Naive thymus-derived CD8-positive, alpha-beta T cell (primary cell): ENCODE measurements around the gene ALPK3. TPM values are rescaled to one million over a fixed set of nuclear protein-coding genes. Genes with fewer than 3 reads are reported as not detected.

Experiments
- ATAC-seq, 2 donors: fragments of 150-1000 bp; cut with Tn5 transposase in 1 of 2; sonication (Bioruptor Pico), chemical (Tn5 transposase) in 1 of 2; 1 replicate in 1 of 2; 2 replicates in 1 of 2; pipeline ENCODE4 v1.10.0; 2021; ENCODE audit warnings: mild to moderate bottlenecking in 2 of 2, moderate library complexity in 2 of 2
- POLR2A ChIA-PET: fragments of 350-600 bp; sonication (Branson Sonifier 250); formaldehyde crosslinking; loops from one replicate; lab custom pipeline; 2021; ENCODE audit warnings: antibody characterized with exemption; lab: Charles Lee
- DNase-seq, 10 donors: peaks; one replicate each; pipeline versions ENCODE4 v3.0.0 to v3.0.0-alpha.2; 2020 to 2022
- H3K27ac Mint-ChIP-seq, 10 donors: one replicate each; pipeline ENCODE4 v1.8.0; 2020 to 2022; ENCODE audit warnings: mild to moderate bottlenecking in 10 of 10, mixed read lengths in 10 of 10, moderate library complexity in 4 of 10, inconsistent platforms in 1 of 10
- H3K27me3 Mint-ChIP-seq, 5 donors: one replicate each; pipeline ENCODE4 v1.8.0; 2021 to 2022; ENCODE audit warnings: mixed read lengths in 5 of 5
- H3K36me3 Mint-ChIP-seq, 3 donors: one replicate each; pipeline ENCODE4 v1.8.0; 2020 to 2022; ENCODE audit warnings: mixed read lengths in 3 of 3, mild to moderate bottlenecking in 2 of 3, inconsistent platforms in 1 of 3
- H3K4me1 Mint-ChIP-seq, 4 donors: one replicate each; pipeline ENCODE4 v1.8.0; 2021 to 2022; ENCODE audit warnings: mixed read lengths in 4 of 4
- H3K4me3 Mint-ChIP-seq, 10 donors: one replicate each; pipeline ENCODE4 v1.8.0; 2020 to 2022; ENCODE audit warnings: mild to moderate bottlenecking in 10 of 10, mixed read lengths in 10 of 10, moderate library complexity in 6 of 10, inconsistent platforms in 1 of 10
- H3K9me3 Mint-ChIP-seq, 9 donors: one replicate each; pipeline ENCODE4 v1.8.0; 2020 to 2022; ENCODE audit warnings: mixed read lengths in 9 of 9, mild to moderate bottlenecking in 3 of 9, inconsistent platforms in 1 of 9, moderate library complexity in 1 of 9
- polyA plus RNA-seq, 3 donors: library from polyadenylated mRNA; unstranded; fragments of 300-500 nt; fragmentation: Illumina TruSeq; gene quantifications; one replicate each; pipeline ENCODE4 v1.2.3, GENCODE V29; 2021
- total RNA-seq, 8 experiments: library from RNA in 2 of 8; stranded (reverse) in 2 of 8; gene quantifications; one replicate each; pipeline ENCODE4 v1.2.3 and lab custom pipeline; 2021 to 2026

The ALPK3 gene
- total and polyA plus RNA-seq, 5 experiments from 2014 or later: 0.01 to 0.29 (median 0.11) TPM; not detected in 2

DNA sequence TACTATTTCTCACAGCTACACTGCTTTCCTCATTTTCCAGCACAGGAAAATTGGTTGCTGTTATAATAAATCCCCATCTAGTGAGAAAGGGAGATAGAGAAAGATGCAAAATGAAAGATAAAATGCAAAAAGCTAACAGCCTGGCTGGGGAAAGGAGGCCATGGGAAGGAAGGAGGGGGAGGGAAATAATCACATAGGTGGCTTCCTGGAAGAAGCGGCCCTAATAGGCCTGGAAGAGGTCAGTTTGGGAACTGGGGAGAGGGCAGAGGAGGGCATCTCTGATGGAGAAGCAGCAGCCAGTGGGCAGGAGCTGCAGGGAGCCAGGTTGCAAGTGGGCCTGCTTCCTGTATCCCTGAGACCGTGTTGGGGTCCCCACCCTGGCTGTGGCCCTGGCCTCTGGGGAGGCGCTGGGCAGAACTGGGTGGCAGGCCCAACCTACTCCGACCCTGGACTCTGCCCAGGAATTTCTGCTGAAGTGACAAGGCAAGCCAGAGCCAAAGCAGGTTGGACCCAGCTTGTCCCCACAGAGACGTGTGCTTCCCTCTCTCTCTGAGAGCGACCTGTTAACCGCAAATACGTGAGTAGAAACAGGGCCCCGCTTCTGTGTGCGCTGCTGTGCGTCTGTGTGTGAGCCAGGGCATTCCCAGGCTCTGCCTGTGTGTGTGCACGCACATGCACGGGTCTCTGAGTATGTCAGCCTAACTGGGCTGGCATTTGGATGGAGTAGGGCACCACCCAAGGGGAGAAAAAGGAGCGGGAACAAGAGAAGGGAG, 69.2 kb downstream of the ALPK3 start:
- no peak overlapping the region for H3K27ac Mint-ChIP-seq

DNA sequence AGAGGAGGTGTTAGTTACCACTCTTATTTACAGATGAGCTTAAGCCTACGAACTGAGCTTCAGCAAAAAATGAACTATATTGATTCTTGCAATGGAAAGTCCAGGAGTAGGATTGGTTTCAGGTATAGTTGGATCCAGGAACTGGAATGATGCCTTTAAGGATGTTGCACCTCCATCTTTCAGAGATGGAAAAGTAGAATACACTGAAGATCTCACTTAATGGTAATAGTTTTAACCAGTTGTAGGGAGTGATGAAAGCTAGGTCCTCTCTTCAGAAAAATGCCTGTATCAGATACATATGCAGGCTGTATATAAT, 69.8 kb downstream of the ALPK3 start:
- no peak overlapping the region for H3K4me3 Mint-ChIP-seq
- POLR2A ChIA-PET: no interaction called here
- peaks cover 0 to 9% (median 2%) of the 10 kb centered on the region in 5 donors for H3K27me3 Mint-ChIP-seq
- no peak for DNase-seq
- peak overlapping the region in 1 of 10 donors; percentile 88 for H3K27ac Mint-ChIP-seq
- H3K36me3 Mint-ChIP-seq: no peaks in the 10 kb centered on the region
- no peak for ATAC-seq
- H3K4me1 Mint-ChIP-seq: no peaks in the 10 kb centered on the region
- no peaks in the 10 kb centered on the region for H3K9me3 Mint-ChIP-seq

More for the DNA sequence above, 69.2 kb downstream of the ALPK3 start:
- DNase-seq: no peak
- peaks cover 0 to 6% (median 2%) of the 10 kb centered on the region in 5 donors for H3K27me3 Mint-ChIP-seq
- no peak for ATAC-seq
- H3K36me3 Mint-ChIP-seq: no peaks in the 10 kb centered on the region
- POLR2A ChIA-PET: no interaction called here
- H3K4me3 Mint-ChIP-seq: no peak overlapping the region
- H3K4me1 Mint-ChIP-seq: no peaks in the 10 kb centered on the region
- H3K9me3 Mint-ChIP-seq: no peaks in the 10 kb centered on the region

DNA sequence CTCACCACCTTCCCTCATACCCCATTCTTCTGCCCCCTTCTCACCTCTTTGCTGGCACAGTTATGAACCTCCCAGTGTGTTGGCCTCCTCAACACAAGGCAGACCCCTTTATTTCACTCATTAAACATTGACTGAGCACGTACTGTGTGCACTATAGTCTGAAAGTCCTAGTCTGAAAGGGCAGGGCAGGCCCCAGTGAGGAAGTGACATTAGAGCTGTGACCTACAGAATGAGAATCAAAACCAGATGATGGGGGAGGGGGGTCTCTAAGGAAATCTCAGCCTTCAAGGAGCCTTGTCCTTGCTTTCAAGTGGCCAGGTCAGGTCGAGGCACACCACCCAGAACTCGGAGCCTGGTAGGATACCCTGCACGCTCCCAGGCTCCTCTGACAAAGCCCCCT, 70.8 kb downstream of the ALPK3 start:
- no peak for ATAC-seq
- DNase-seq: no peak
- POLR2A ChIA-PET: no interaction called here
- Mint-ChIP-seq H3K27ac (no peak overlapping the region), H3K36me3 (no peaks in the 10 kb centered on the region), H3K27me3 (peaks cover 0 to 9% (median 2%) of the 10 kb centered on the region in 5 donors), H3K4me1 (no peaks in the 10 kb centered on the region), H3K9me3 (no peaks in the 10 kb centered on the region), H3K4me3 (no peak overlapping the region)

DNA sequence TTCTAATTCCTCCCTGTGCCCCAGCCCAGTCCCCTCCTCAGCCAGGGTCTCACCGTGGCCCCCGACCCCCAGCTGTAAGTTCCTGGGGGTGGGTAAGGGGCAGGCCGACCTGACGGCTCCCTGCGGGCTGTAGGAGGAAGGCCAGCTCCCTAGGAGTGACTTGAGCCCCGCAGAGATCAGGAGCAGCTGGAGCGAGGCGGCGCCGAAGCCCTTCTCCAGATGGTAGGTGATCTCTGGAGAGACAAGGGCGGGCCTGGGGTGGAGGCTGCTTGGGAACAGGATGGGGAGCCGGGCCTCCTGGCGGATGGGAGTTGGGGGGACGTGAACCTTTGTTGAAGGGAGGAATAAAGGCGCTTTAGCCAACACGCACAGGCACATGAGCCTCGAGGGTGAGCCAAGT, 71.5 kb downstream of the ALPK3 start:
- Mint-ChIP-seq H3K27me3 (peaks cover 0 to 9% (median 2%) of the 10 kb centered on the region in 5 donors), H3K36me3 (no peaks in the 10 kb centered on the region), H3K9me3 (no peaks in the 10 kb centered on the region), H3K4me3 (no peak overlapping the region), H3K4me1 (no peaks in the 10 kb centered on the region), H3K27ac (no peak overlapping the region)
- DNase-seq (no peak), ATAC-seq (no peak)
- POLR2A ChIA-PET: no interaction called here

DNA sequence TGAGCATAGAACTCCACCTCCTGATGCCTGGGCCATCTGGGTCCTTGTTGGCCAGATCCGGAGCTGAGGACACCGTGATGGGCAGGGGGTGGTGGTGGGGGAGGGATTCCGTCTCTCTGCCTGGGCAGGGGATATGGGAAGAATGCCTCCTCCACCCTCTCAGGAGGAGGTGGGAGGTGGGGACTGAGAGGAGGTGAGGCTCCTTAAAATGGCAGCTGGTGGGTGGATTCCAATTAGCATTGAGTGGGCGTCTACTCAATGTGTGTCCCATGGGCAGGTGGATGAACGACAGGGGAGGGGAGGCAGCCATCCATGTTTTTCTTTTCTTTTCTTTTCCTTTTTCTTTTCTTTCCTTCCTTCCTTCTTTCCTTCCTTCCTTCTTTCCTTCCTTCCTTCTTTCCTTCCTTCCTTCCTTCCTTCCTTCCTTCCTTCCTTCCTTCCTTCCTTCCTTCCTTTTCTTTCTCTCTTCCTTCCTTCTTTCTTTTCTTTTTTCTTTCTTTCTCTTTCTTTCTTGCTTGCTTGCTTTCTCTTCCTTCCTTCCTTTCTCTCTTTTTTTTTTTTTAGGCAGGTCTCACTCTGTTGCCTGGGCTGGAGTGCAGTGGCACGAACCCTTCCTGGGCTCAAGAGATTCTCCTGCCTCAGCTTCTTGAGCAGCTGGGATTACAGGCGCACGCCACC, 72.3 kb downstream of the ALPK3 start:
- H3K27me3 Mint-ChIP-seq: peaks cover 0 to 9% (median 2%) of the 10 kb centered on the region in 5 donors
- H3K4me1 Mint-ChIP-seq: no peaks in the 10 kb centered on the region
- no peak overlapping the region for H3K27ac Mint-ChIP-seq
- H3K36me3 Mint-ChIP-seq: no peaks in the 10 kb centered on the region
- DNase-seq (no peak), ATAC-seq (no peak)
- POLR2A ChIA-PET: no interaction called here
- no peak overlapping the region for H3K4me3 Mint-ChIP-seq
- H3K9me3 Mint-ChIP-seq: no peaks in the 10 kb centered on the region

DNA sequence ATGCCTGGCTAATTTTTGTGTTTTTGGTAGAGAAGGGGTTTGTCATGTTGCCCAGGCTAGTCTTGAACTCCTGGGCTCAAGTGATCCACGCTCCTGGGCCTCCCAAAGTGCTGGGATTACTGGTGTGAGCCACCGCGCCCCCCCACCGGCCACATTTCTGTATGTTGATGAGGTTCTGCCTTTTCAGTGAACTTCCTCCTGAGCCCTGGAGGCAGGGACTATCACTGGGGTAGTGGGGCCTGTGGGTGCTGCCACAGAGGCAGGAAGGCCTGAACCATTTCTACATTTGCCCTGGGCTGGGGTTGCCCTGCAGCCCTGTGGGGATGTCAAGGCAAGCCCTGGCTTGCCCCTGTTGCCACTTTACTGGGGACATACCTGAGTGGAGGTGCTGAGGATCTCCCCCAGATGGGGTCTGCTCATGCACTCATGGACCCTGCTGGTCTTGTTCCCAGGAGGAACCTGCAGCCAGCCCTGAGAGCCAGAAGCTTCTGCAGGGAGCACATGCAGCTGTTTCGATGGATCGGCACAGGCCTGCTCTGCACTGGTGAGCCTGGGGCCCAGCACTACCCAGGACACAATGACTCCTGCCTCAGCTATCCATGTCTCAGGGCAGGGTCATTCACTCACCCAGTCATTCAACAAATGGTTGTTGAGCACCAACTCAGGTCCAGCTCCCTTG, 73.0 kb downstream of the ALPK3 start:
- no peaks in the 10 kb centered on the region for H3K4me1 Mint-ChIP-seq
- no peak for ATAC-seq
- POLR2A ChIA-PET: no interaction called here
- H3K9me3 Mint-ChIP-seq: no peaks in the 10 kb centered on the region
- DNase-seq: no peak
- H3K4me3 Mint-ChIP-seq: no peak overlapping the region
- peaks cover 0 to 9% (median 3%) of the 10 kb centered on the region in 5 donors for H3K27me3 Mint-ChIP-seq
- H3K27ac Mint-ChIP-seq: no peak overlapping the region
- H3K36me3 Mint-ChIP-seq: no peaks in the 10 kb centered on the region

DNA sequence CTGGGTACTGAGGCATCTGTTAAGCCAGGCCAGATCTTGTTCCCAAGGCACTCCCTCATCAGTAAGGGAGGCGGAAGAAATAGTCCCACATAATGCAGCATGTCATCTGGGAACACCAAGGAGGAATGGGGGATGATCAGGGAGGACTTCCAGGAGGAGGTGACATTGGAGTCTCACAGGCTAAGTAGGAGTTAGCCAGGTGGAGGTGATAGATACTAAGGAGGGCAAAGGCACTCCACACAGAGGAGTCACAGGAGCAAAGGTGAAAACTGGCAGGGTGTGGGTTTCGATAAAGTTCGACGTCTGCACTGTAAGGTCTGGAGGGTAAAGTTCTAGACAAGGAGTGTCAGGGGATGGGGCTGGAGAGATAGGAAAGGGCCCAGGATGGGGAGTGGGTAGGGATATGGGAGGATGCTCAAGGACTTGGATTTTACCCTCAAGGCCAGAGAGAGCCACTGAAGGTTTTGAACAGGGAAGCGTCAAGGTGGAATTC, 73.6 kb downstream of the ALPK3 start:
- Mint-ChIP-seq H3K4me1 (no peaks in the 10 kb centered on the region), H3K36me3 (no peaks in the 10 kb centered on the region), H3K27ac (peak overlapping the region in 1 of 10 donors; percentile 7), H3K9me3 (no peaks in the 10 kb centered on the region), H3K27me3 (peaks cover 0 to 9% (median 3%) of the 10 kb centered on the region in 5 donors), H3K4me3 (no peak overlapping the region)
- ATAC-seq (no peak), DNase-seq (no peak)
- POLR2A ChIA-PET: no interaction called here

DNA sequence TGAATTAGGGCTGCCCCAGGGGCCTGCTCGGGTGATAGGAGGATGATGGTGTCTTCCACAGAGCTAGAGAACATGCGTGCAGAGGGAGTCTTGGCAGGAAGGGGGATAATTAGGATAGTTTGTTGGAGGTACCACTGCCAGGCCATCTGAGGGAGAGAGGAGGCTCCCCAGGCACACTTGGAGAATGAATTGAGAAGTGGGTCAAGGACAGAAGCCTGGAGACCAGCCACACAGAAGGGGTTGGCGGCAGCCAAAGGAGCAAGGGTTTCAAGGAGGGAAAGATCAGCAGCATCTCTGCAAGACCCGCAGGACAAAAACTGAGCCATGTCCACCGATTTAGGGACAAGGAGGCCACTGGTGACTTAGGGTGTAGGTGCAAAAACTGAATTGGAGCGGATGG, 74.2 kb downstream of the ALPK3 start:
- Mint-ChIP-seq H3K27ac (peak overlapping the region in 1 of 10 donors; percentile 7), H3K4me3 (no peak overlapping the region), H3K36me3 (no peaks in the 10 kb centered on the region), H3K4me1 (no peaks in the 10 kb centered on the region), H3K9me3 (no peaks in the 10 kb centered on the region), H3K27me3 (peaks cover 0 to 9% (median 3%) of the 10 kb centered on the region in 5 donors)
- POLR2A ChIA-PET: no interaction called here
- DNase-seq (no peak), ATAC-seq (no peak)

DNA sequence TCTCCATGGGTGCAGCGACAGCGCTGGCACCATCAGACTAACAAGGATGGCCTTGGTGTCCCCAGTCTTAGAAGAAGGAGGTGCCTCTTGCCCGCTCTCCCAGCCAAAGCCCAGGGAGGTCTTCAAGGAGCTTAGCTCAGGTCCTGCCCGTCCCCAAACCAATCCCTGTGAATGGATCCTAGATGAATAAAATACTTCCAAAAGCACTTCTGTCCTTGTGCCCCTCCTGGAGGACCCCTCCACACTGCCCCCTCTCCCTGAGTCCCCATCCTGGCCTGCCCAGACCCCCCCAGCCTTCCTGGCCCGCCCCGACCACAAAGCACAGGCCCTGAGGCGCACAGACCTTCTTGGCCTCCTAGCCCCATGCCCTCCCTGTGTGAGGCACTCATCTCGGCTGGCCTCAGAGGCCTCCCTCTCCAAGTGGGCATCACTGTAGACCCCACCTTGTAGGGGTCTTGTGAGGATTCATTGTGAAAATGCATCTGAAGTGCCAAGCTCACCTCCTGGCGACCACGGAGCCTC, 75.7 kb downstream of the ALPK3 start:
- H3K4me1 Mint-ChIP-seq: no peaks in the 10 kb centered on the region
- no peak for ATAC-seq
- no peaks in the 10 kb centered on the region for H3K36me3 Mint-ChIP-seq
- no peak overlapping the region for H3K4me3 Mint-ChIP-seq
- no peak for DNase-seq
- H3K27ac Mint-ChIP-seq: no peak overlapping the region
- peaks cover 2 to 9% (median 3%) of the 10 kb centered on the region in 5 donors for H3K27me3 Mint-ChIP-seq
- POLR2A ChIA-PET: no interaction called here
- H3K9me3 Mint-ChIP-seq: no peaks in the 10 kb centered on the region

DNA sequence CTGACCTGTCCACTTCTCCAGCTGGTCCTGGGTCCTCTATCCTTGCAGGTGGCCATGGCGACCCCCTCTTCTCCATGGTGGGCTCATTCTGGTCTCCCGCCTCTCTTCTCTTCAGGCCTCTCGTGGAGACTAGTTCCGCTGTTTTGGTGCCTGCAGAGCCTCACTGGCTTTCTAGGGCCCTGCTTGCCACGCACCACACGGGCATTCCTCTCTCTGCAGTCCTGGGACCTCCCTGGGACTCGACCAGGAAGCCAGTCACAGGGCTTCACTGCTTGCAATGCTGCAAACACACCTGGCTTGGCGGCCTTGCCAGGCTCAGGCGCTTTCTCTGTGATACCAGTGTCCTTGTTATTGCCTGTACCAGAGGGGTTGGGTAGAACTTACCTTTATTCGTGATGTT, 76.5 kb downstream of the ALPK3 start:
- DNase-seq: no peak
- no peak for ATAC-seq
- peaks cover 2 to 13% (median 4%) of the 10 kb centered on the region in 5 donors for H3K27me3 Mint-ChIP-seq
- peaks cover 0 to 4% (median under 1%) of the 10 kb centered on the region in 9 donors for H3K9me3 Mint-ChIP-seq
- no peaks in the 10 kb centered on the region for H3K4me1 Mint-ChIP-seq
- H3K36me3 Mint-ChIP-seq: peaks cover 0 to 2% (median 0%) of the 10 kb centered on the region in 3 donors
- peak overlapping the region in 1 of 10 donors; percentile 9 for H3K27ac Mint-ChIP-seq
- POLR2A ChIA-PET: no interaction called here
- H3K4me3 Mint-ChIP-seq: no peak overlapping the region

DNA sequence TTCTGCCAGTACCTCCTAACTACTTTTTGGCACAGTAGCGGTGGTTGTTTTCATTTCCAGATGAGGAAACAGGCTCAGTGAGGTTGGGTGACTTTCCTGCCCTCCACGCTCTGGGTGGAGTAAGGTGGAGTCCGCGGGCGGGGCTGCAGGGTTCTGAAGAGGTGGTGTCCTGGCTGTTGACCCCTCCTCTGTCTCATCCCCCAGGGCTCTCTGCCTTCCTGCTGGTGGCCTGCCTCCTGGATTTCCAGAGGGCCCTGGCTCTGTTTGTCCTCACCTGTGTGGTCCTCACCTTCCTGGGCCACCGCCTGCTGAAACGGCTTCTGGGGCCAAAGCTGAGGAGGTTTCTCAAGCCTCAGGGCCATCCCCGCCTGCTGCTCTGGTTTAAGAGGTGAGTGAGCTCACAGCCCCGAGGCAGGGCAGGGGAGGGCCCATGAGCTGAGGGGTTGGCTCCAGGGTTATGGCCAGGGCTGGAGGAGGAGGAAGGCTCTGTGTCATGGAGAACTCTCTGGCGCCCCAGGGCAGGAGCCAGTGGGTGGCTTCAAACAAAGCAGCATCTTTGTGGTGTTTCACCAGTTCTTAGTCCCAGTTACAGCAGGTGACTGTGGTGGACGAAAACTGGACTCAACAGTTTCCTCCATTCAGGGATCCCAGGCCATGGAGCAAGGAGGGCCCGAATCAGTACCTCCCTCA, 77.7 kb downstream of the ALPK3 start:
- ATAC-seq (no peak), DNase-seq (no peak)

DNA sequence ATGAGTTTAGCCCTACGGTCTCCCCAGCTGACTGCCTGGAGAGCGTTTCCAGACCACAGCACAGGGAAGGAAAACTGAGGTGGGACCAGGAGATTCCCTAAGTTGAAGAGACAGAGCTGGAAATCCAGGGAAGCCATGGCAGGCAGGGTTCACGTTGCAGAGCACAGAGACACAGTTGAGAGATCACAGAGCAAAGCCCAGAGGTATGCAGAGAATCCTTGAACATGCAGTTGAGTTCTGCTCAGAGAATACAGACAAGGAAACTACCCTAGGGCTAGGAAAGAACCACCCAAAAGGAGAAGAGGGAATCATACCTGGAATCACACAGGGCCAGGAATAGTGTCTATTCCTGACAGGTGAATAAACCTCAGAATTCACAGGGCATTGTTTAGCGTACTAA, 81.6 kb downstream of the ALPK3 start:
- Mint-ChIP-seq H3K4me3 (no peak overlapping the region), H3K27ac (no peak overlapping the region), H3K36me3 (peaks cover 0 to 7% (median 0%) of the 10 kb centered on the region in 3 donors), H3K4me1 (no peaks in the 10 kb centered on the region), H3K27me3 (peaks cover 2 to 10% (median 8%) of the 10 kb centered on the region in 5 donors), H3K9me3 (peaks cover 0 to 20% (median 11%) of the 10 kb centered on the region in 9 donors)
- POLR2A ChIA-PET: no interaction called here
- ATAC-seq (no peak), DNase-seq (no peak)

More for the DNA sequence above, 77.7 kb downstream of the ALPK3 start:
- Mint-ChIP-seq H3K27me3 (peaks cover 2 to 20% (median 8%) of the 10 kb centered on the region in 5 donors), H3K27ac (no peak overlapping the region), H3K4me1 (no peaks in the 10 kb centered on the region), H3K36me3 (peaks cover 0 to 7% (median 0%) of the 10 kb centered on the region in 3 donors), H3K9me3 (peaks cover 0 to 13% (median 4%) of the 10 kb centered on the region in 9 donors), H3K4me3 (no peak overlapping the region)
- POLR2A ChIA-PET: no interaction called here
